H9 (cell line): ENCODE results near the gene FGR. TPM values are rescaled to one million over a fixed set of nuclear protein-coding genes. Genes with fewer than 3 reads are reported as not detected.

Experiments used
- DNase-seq: peaks from one replicate; pipeline ENCODE4 v3.0.0-alpha.2; 2017
- H2AFZ ChIP-seq: one replicate; pipeline ENCODE4 v1.6.1; 2013; ENCODE audit warnings: mild to moderate bottlenecking, low read length, control low read depth, moderate library complexity
- H2AK5ac ChIP-seq: 2 replicates; pipeline ENCODE4 v1.6.1; 2013; ENCODE audit warnings: low read length, control low read depth, mixed read lengths; ENCODE audit not compliant: insufficient read length
- H2BK120ac ChIP-seq: one replicate; pipeline ENCODE4 v1.6.1; 2013; ENCODE audit warnings: low read depth, mild to moderate bottlenecking, low read length, control low read depth, inconsistent platforms; ENCODE audit not compliant: poor library complexity, severe bottlenecking
- H2BK12ac ChIP-seq: 2 replicates; pipeline ENCODE4 v1.6.1; 2013; ENCODE audit warnings: low read length, control low read depth, mixed read lengths, low read depth; ENCODE audit not compliant: insufficient read length
- H2BK15ac ChIP-seq: 2 replicates; pipeline ENCODE4 v1.6.1; 2013; ENCODE audit warnings: low read depth, low read length, control low read depth
- H2BK20ac ChIP-seq: one replicate; pipeline ENCODE4 v1.6.1; 2013; ENCODE audit warnings: low read depth, mild to moderate bottlenecking, low read length, control low read depth, inconsistent platforms; ENCODE audit not compliant: poor library complexity, severe bottlenecking
- H2BK5ac ChIP-seq: 2 replicates; pipeline ENCODE4 v1.6.1; 2013; ENCODE audit warnings: low read length, control low read depth, mixed read lengths; ENCODE audit not compliant: insufficient read length
- H3K14ac ChIP-seq: 2 replicates; pipeline ENCODE4 v1.6.1; 2013; ENCODE audit warnings: low read length, control low read depth; ENCODE audit not compliant: insufficient read depth
- H3K18ac ChIP-seq: 2 replicates; pipeline ENCODE4 v1.6.1; 2013; ENCODE audit warnings: low read depth, mild to moderate bottlenecking, mixed read lengths, low read length, control low read depth; ENCODE audit not compliant: insufficient read length
- H3K23ac ChIP-seq: 2 replicates; pipeline ENCODE4 v1.6.1; 2013; ENCODE audit warnings: low read length, control low read depth, mixed read lengths, low read depth; ENCODE audit not compliant: insufficient read length
- H3K23me2 ChIP-seq: 2 replicates; pipeline ENCODE4 v1.6.1; 2013; ENCODE audit warnings: low read depth, mild to moderate bottlenecking, mixed read lengths, low read length, control low read depth; ENCODE audit not compliant: insufficient read length, poor library complexity, severe bottlenecking
- H3K27ac ChIP-seq: 2 replicates; pipeline ENCODE4 v1.5.1; 2013; ENCODE audit warnings: low read length, control low read depth, mixed read lengths, low read depth; ENCODE audit not compliant: insufficient read length
- H3K27me3 ChIP-seq: 2 replicates; pipeline ENCODE4 v1.6.1; 2013; ENCODE audit warnings: low read length, control low read depth, inconsistent platforms; ENCODE audit not compliant: insufficient read depth
- H3K4ac ChIP-seq: 2 replicates; pipeline ENCODE4 v1.6.1; 2013; ENCODE audit warnings: low read depth, mild to moderate bottlenecking, control low read depth, inconsistent platforms, low read length, moderate library complexity
- H3K4me1 ChIP-seq: 2 replicates; pipeline ENCODE4 v1.6.1; 2013; ENCODE audit warnings: low read length, control low read depth, inconsistent platforms; ENCODE audit not compliant: insufficient read depth
- H3K4me2 ChIP-seq: 2 replicates; pipeline ENCODE4 v1.6.1; 2013; ENCODE audit warnings: low read length, control low read depth, mixed read lengths; ENCODE audit not compliant: insufficient read length, insufficient read depth
- H3K56ac ChIP-seq: 2 replicates; pipeline ENCODE4 v1.6.1; 2013; ENCODE audit warnings: low read depth, mild to moderate bottlenecking, mixed read lengths, low read length, control low read depth; ENCODE audit not compliant: insufficient read length
- H3K79me1 ChIP-seq: 2 replicates; pipeline ENCODE4 v1.6.1; 2013; ENCODE audit warnings: low read depth, mild to moderate bottlenecking, moderate library complexity, low read length, control low read depth, inconsistent platforms; ENCODE audit not compliant: insufficient read depth, poor library complexity, severe bottlenecking
- H3K79me2 ChIP-seq: 2 replicates; pipeline ENCODE4 v1.6.1; 2013; ENCODE audit warnings: low read length, control low read depth, inconsistent platforms; ENCODE audit not compliant: insufficient read depth
- H3K9ac ChIP-seq: 2 replicates; pipeline ENCODE4 v1.6.1; 2013; ENCODE audit warnings: low read length, control low read depth, mixed read lengths; ENCODE audit not compliant: insufficient read length; ENCODE audit errors: extremely low read depth
- H3K9me3 ChIP-seq: one replicate; pipeline ENCODE4 v1.6.1; 2013; ENCODE audit warnings: low read depth, low read length, inconsistent platforms; ENCODE audit not compliant: control insufficient read depth
- H3T11ph ChIP-seq: one replicate; pipeline ENCODE4 v1.6.1; 2013; ENCODE audit warnings: mild to moderate bottlenecking, low read length, control low read depth, inconsistent platforms
- H4K20me1 ChIP-seq: one replicate; pipeline ENCODE4 v1.6.1; 2013; ENCODE audit not compliant: control insufficient read depth, insufficient read length, insufficient read depth
- H4K5ac ChIP-seq: 2 replicates; pipeline ENCODE4 v1.6.1; 2013; ENCODE audit warnings: low read depth, mild to moderate bottlenecking, mixed read lengths, low read length, control low read depth; ENCODE audit not compliant: insufficient read length
- H4K8ac ChIP-seq: replicated peaks from 2 replicates; pipeline ENCODE4 v1.6.1; 2013; ENCODE audit warnings: low read length, control low read depth, mixed read lengths, low read depth; ENCODE audit not compliant: insufficient read length
- H4K91ac ChIP-seq: 2 replicates; pipeline ENCODE4 v1.6.1; 2013; ENCODE audit warnings: low read depth, mild to moderate bottlenecking, moderate library complexity, mixed read lengths, low read length, control low read depth; ENCODE audit not compliant: insufficient read length
- H3K27ac Mint-ChIP-seq, 3 experiments: 2 replicates in 2 of 3; 3 replicates in 1 of 3; pipeline ENCODE4 v1.8.0; 2020 to 2021; ENCODE audit warnings: mixed read lengths in 3 of 3, mild to moderate bottlenecking in 1 of 3, moderate library complexity in 1 of 3
- H3K27me3 Mint-ChIP-seq: 2 replicates; pipeline ENCODE4 v1.8.0; 2021; ENCODE audit warnings: low read depth, mild to moderate bottlenecking, moderate library complexity, mixed read lengths
- H3K36me3 Mint-ChIP-seq, 3 experiments: 2 replicates in 2 of 3; 3 replicates in 1 of 3; pipeline ENCODE4 v1.8.0; 2020 to 2021; ENCODE audit warnings: low read depth in 3 of 3, mixed read lengths in 3 of 3; ENCODE audit not compliant: insufficient read depth in 1 of 3
- H3K4me1 Mint-ChIP-seq, 2 experiments: 2 replicates each; pipeline ENCODE4 v1.8.0; 2020; ENCODE audit warnings: mixed read lengths in 2 of 2
- H3K4me3 Mint-ChIP-seq, 2 experiments: 2 replicates in 1 of 2; 3 replicates in 1 of 2; pipeline ENCODE4 v1.8.0; 2020 to 2021; ENCODE audit warnings: mild to moderate bottlenecking in 2 of 2, mixed read lengths in 2 of 2, moderate library complexity in 1 of 2
- H3K9me3 Mint-ChIP-seq, 2 experiments: 2 replicates in 1 of 2; 3 replicates in 1 of 2; pipeline ENCODE4 v1.8.0; 2020; ENCODE audit warnings: mild to moderate bottlenecking in 2 of 2, mixed read lengths in 2 of 2, moderate library complexity in 1 of 2
- WGBS: extraction: QIAGEN DNeasy Blood & Tissue Kit; methylation state at CpG from one replicate; pipeline ENCODE4 v1.1.7; 2013; ENCODE audit warnings: missing lambda C conversion rate, low lambda C conversion rate, mixed read lengths; ENCODE audit not compliant: insufficient read length; ENCODE audit errors: extremely low coverage; 5-methylcytosine and 5-hydroxymethylcytosine counted together
- total RNA-seq: library from RNA; stranded (reverse); gene quantifications from 2 replicates; pipeline ENCODE4 v1.2.1, GENCODE V29; 2021
- TF ChIP-seq, protein P1 (sequence below): fragments of 200-600 bp; sonication (generic); conservative IDR thresholded peaks from 3 replicates; pipeline ENCODE4 v1.8.0; 2021; ENCODE audit warnings: antibody characterized with exemption, mild to moderate bottlenecking

FGR gene
- total RNA-seq, 1 experiment from 2014 or later: not detected

- H3K9me3 Mint-ChIP-seq: no peaks in the 10 kb centered on the region
- Histone ChIP-seq H3K9me3 (no peaks in the 10 kb centered on the region), H3K56ac (no peak overlapping the region), H4K20me1 (peaks cover 6% of the 10 kb centered on the region), H3K14ac (no peak overlapping the region), H4K8ac (no peak overlapping the region), H3K23me2 (no peaks in the 10 kb centered on the region), H4K5ac (no peak overlapping the region), H3K4me1 (peaks cover 25% of the 10 kb centered on the region), H3K27ac (no peak overlapping the region), H2BK5ac (no peak overlapping the region), H2BK120ac (no peak overlapping the region), H2BK15ac (no peak overlapping the region), H3K27me3 (no peaks in the 10 kb centered on the region), H2AK5ac (no peak overlapping the region), H2AFZ (no peak overlapping the region), H3K23ac (no peak overlapping the region), H3K9ac (no peak overlapping the region), H3K4ac (no peak overlapping the region), H3T11ph (no peak overlapping the region), H2BK20ac (no peak overlapping the region), H3K79me1 (no peaks in the 10 kb centered on the region), H2BK12ac (no peak overlapping the region), H3K4me2 (no peak overlapping the region), H4K91ac (no peak overlapping the region), H3K18ac (no peak overlapping the region), H3K79me2 (peaks cover 21% of the 10 kb centered on the region; the same call in 1 of the 2 replicates)
- H3K4me1 Mint-ChIP-seq: peaks cover 36 to 40% of the 10 kb centered on the region in 2 experiments
- H3K36me3 Mint-ChIP-seq: no peaks in the 10 kb centered on the region
- no CpG with 5 or more reads among the region's 9 CpGs for WGBS
- TF ChIP-seq, protein P1, sequence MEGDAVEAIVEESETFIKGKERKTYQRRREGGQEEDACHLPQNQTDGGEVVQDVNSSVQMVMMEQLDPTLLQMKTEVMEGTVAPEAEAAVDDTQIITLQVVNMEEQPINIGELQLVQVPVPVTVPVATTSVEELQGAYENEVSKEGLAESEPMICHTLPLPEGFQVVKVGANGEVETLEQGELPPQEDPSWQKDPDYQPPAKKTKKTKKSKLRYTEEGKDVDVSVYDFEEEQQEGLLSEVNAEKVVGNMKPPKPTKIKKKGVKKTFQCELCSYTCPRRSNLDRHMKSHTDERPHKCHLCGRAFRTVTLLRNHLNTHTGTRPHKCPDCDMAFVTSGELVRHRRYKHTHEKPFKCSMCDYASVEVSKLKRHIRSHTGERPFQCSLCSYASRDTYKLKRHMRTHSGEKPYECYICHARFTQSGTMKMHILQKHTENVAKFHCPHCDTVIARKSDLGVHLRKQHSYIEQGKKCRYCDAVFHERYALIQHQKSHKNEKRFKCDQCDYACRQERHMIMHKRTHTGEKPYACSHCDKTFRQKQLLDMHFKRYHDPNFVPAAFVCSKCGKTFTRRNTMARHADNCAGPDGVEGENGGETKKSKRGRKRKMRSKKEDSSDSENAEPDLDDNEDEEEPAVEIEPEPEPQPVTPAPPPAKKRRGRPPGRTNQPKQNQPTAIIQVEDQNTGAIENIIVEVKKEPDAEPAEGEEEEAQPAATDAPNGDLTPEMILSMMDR: no peak
- H3K4me3 Mint-ChIP-seq: no peak overlapping the region
- DNase-seq: no peak
- no peak overlapping the region for H3K27ac Mint-ChIP-seq
- no peaks in the 10 kb centered on the region for H3K27me3 Mint-ChIP-seq
These were observed 38.7 kb downstream of the FGR start for GRCh38 chr1:27596261-27596660.
